HCT116 (cell line): ENCODE data around the gene SCN10A. TPM values are rescaled to one million over a fixed set of nuclear protein-coding genes. Genes with fewer than 3 reads are reported as not detected.

ENCODE experiments used
- ATAC-seq: fragments of 200-7000 bp; cut with Tn5 transposase; 2 replicates; pipeline ENCODE4 v1.9.1; 2020; ENCODE audit warnings: mild to moderate bottlenecking, moderate library complexity
- BruUV-seq: library from RNA; stranded (reverse); fragments of 400-500 nt; replicated peaks from 2 replicates; lab custom pipeline; 2021; lab: Mats Ljungman, UMichigan
- CTCF ChIA-PET: fragments of 300-600 bp; sonication (Branson Sonifier 250); formaldehyde crosslinking; loops from one replicate; lab custom pipeline; 2021; ENCODE audit warnings: antibody characterized with exemption; lab: Charles Lee
- POLR2A ChIA-PET: fragments of 300-600, 350-600 bp; sonication (Branson Sonifier 250); formaldehyde crosslinking; loops from one replicate; lab custom pipeline; 2021; ENCODE audit warnings: antibody characterized with exemption; lab: Charles Lee
- RAD21 ChIA-PET, 2 experiments: fragments of 300-600 bp; sonication (Branson Sonifier 250); formaldehyde crosslinking; loops; one replicate each; lab custom pipeline; 2023; ENCODE audit warnings: low total read pairs in 2 of 2; ENCODE audit not compliant: uncharacterized antibody in 2 of 2, unreplicated experiment in 2 of 2, low non-redundant PET in 1 of 2; lab: Charles Lee
- DNase-seq: peaks from one replicate; pipeline ENCODE4 v3.0.0-alpha.2; 2010; ENCODE audit warnings: low read depth, low spot score
- H2AFZ ChIP-seq: fragments of 200-600 bp; shearing (Covaris generic), sonication (generic); 2 replicates; pipeline ENCODE4 v1.6.1; 2017; ENCODE audit warnings: low read depth, mixed run types, mixed read lengths, antibody characterized with exemption, low read length; ENCODE audit not compliant: poor library complexity, severe bottlenecking
- H3K27ac ChIP-seq: 2 replicates; pipeline ENCODE4 v1.5.1; 2012; ENCODE audit warnings: low read depth, low read length
- H3K27me3 ChIP-seq: fragments of 200-600 bp; sonication (generic); 2 replicates; pipeline ENCODE4 v1.6.1; 2016; ENCODE audit warnings: mixed run types, low read length, mixed read lengths; ENCODE audit not compliant: insufficient read depth
- H3K36me3 ChIP-seq, 2 experiments: fragments of 200-500 bp in 1 of 2; fragments of 200-600 bp in 1 of 2; sonication (Bioruptor generic) in 1 of 2; sonication (generic) in 1 of 2; 2 replicates each; pipeline versions ENCODE4 v1.5.1 to v1.6.1; 2014 to 2016; ENCODE audit warnings: low read length in 2 of 2, inconsistent platforms in 1 of 2, mixed read lengths in 1 of 2, mixed run types in 1 of 2; ENCODE audit not compliant: insufficient read depth in 2 of 2, control insufficient read depth in 1 of 2
- H3K4me1 ChIP-seq, 2 experiments: fragments of 200-600 bp in 1 of 2; sonication (generic) in 1 of 2; 2 replicates each; pipeline versions ENCODE4 v1.5.1 to v1.6.1; 2012 to 2017; ENCODE audit warnings: low read length in 2 of 2, inconsistent platforms in 1 of 2, mild to moderate bottlenecking in 1 of 2, mixed read lengths in 1 of 2, mixed run types in 1 of 2, moderate library complexity in 1 of 2; ENCODE audit not compliant: insufficient read depth in 2 of 2, control insufficient read depth in 1 of 2
- H3K4me2 ChIP-seq: fragments of 200-600 bp; sonication (generic); 2 replicates; pipeline ENCODE4 v1.6.1; 2017; ENCODE audit warnings: mixed run types, low read length, mixed read lengths
- H3K4me3 ChIP-seq, 2 experiments: fragments of 200-600 bp in 1 of 2; sonication (generic) in 1 of 2; replicated peaks in 1 of 2; 2 replicates each; pipeline ENCODE4 v1.5.1; 2011 to 2016; ENCODE audit warnings: low read length in 2 of 2, control low read depth in 1 of 2, low read depth in 1 of 2, mild to moderate bottlenecking in 1 of 2, mixed read lengths in 1 of 2, mixed run types in 1 of 2
- H3K79me2 ChIP-seq: fragments of 200-600 bp; sonication (generic); 2 replicates; pipeline ENCODE4 v1.6.1; 2017; ENCODE audit warnings: mild to moderate bottlenecking, mixed run types, low read length, moderate library complexity, mixed read lengths; ENCODE audit not compliant: insufficient read depth
- H3K9ac ChIP-seq: fragments of 200-600 bp; sonication (generic); 2 replicates; pipeline ENCODE4 v1.6.1; 2016; ENCODE audit warnings: low read length, mixed read lengths
- H3K9me2 ChIP-seq: fragments of 200-600 bp; sonication (generic), shearing (Covaris generic); 2 replicates; pipeline ENCODE4 v1.6.1; 2017; ENCODE audit warnings: mixed run types, mild to moderate bottlenecking, moderate library complexity; ENCODE audit not compliant: insufficient read depth
- H3K9me3 ChIP-seq, 2 experiments: fragments of 200-500 bp in 1 of 2; fragments of 200-600 bp in 1 of 2; sonication (Bioruptor generic) in 1 of 2; sonication (generic) in 1 of 2; 2 replicates each; pipeline ENCODE4 v1.6.1; 2014 to 2017; ENCODE audit warnings: low read length in 2 of 2, mixed read lengths in 2 of 2, inconsistent platforms in 1 of 2, low read depth in 1 of 2, mild to moderate bottlenecking in 1 of 2, mixed run types in 1 of 2, moderate library complexity in 1 of 2; ENCODE audit not compliant: control insufficient read depth in 1 of 2, insufficient read depth in 1 of 2
- H4K20me1 ChIP-seq: fragments of 200-600 bp; sonication (generic), shearing (Covaris generic); 2 replicates; pipeline ENCODE4 v1.6.1; 2017; ENCODE audit warnings: mixed run types, mild to moderate bottlenecking, moderate library complexity; ENCODE audit not compliant: insufficient read depth
- EGR1 ChIP-seq: IDR thresholded peaks from 2 replicates; pipeline ENCODE4 v1.6.1; 2012; ENCODE audit warnings: low read depth
- FOSL1 ChIP-seq: IDR thresholded peaks from 2 replicates; pipeline ENCODE4 v1.6.1; 2012; ENCODE audit warnings: low read depth
- SIN3A ChIP-seq: IDR thresholded peaks from 2 replicates; pipeline ENCODE4 v1.6.1; 2012; ENCODE audit warnings: low read depth
- SP1 ChIP-seq: IDR thresholded peaks from 2 replicates; pipeline ENCODE4 v1.6.1; 2012; ENCODE audit warnings: low read depth
- intact Hi-C: fragments of 100-400 bp; cut with micrococcal nuclease; formaldehyde crosslinking; loops from 2 replicates; pipeline ENCODE4 v1.10.0; 2022
- total RNA-seq: library from RNA; stranded (reverse); gene quantifications from one replicate; pipeline ENCODE4 v1.2.1, GENCODE V29; 2021; ENCODE audit not compliant: unreplicated experiment
- TF ChIP-seq, protein P1 (sequence below): IDR thresholded peaks from 2 replicates; pipeline ENCODE4 v1.6.1; 2012
- TF ChIP-seq, protein P2 (sequence below): IDR thresholded peaks from 2 replicates; pipeline ENCODE4 v1.6.1; 2011; ENCODE audit warnings: mild to moderate bottlenecking, low read length, moderate library complexity; ENCODE audit not compliant: insufficient replicate concordance; ENCODE audit errors: extremely low read depth
- TF ChIP-seq, protein P3 (sequence below), 3 experiments: fragments of 200-600 bp in 1 of 3; sonication (generic) in 1 of 3; IDR thresholded peaks in 2 of 3; conservative IDR thresholded peaks in 1 of 3; 2 replicates each; pipeline ENCODE4 v1.5.1; 2012 to 2017; ENCODE audit warnings: low read depth in 2 of 3, low read length in 2 of 3, antibody characterized with exemption in 1 of 3, borderline replicate concordance in 1 of 3, control low read depth in 1 of 3, mild to moderate bottlenecking in 1 of 3, mixed read lengths in 1 of 3, mixed run types in 1 of 3, moderate library complexity in 1 of 3; ENCODE audit not compliant: insufficient read depth in 1 of 3

The SCN10A gene
- total RNA-seq, 1 experiment from 2014 or later, result not detected

DNA sequence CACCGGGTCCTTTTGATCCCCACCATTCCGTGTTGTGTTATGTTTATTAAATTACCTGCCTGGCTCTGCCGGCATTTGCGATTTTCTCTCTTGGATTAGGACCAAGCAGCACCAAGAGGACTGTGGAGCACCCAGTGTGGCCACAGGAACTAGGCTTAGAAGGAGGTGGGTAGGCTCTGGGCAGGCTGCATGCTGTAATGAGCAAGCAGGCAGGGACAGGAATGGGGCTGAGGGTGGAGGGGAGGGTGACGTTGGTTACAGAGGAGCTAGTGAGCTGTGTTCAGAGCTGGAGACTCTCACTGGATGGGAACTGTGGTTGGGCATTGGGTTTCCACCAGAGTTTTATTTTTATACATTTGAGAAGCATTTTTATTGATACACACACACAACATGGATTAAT, 158.6 kb downstream of the SCN10A start:
- DNase-seq (no peak), ATAC-seq (no peak)
- Histone ChIP-seq H3K4me1 (peaks cover 0 to 6% of the 10 kb centered on the region in 2 experiments; a peak in 1 of 4 replicates), H3K4me3 (no peak overlapping the region), H3K79me2 (no peaks in the 10 kb centered on the region), H3K27me3 (no peaks in the 10 kb centered on the region), H3K9ac (no peak overlapping the region), H3K9me3 (no peaks in the 10 kb centered on the region), H3K4me2 (no peak overlapping the region), H3K9me2 (no peaks in the 10 kb centered on the region), H3K27ac (no peak overlapping the region), H4K20me1 (no peaks in the 10 kb centered on the region), H3K36me3 (no peaks in the 10 kb centered on the region), H2AFZ (no peak overlapping the region)
- POLR2A ChIA-PET, result no interaction called here
- RAD21 ChIA-PET, result no interaction called here
- CTCF ChIA-PET, result interaction anchor here (3.4 kb wide), 1 partner anchor 136 kb away, joined by 53 read pairs; no protein-coding TSS in a partner anchor
- BruUV-seq, result no TSS peak
- intact Hi-C loops, result loop anchor here (10.0 kb wide), 1 partner anchor 803 kb away; no protein-coding TSS in a partner anchor
- no peak for TF ChIP-seq FOSL1
- TF ChIP-seq, protein P1, sequence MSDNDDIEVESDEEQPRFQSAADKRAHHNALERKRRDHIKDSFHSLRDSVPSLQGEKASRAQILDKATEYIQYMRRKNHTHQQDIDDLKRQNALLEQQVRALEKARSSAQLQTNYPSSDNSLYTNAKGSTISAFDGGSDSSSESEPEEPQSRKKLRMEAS, result no peak
- TF ChIP-seq SIN3A, result no peak
- TF ChIP-seq, protein P2, sequence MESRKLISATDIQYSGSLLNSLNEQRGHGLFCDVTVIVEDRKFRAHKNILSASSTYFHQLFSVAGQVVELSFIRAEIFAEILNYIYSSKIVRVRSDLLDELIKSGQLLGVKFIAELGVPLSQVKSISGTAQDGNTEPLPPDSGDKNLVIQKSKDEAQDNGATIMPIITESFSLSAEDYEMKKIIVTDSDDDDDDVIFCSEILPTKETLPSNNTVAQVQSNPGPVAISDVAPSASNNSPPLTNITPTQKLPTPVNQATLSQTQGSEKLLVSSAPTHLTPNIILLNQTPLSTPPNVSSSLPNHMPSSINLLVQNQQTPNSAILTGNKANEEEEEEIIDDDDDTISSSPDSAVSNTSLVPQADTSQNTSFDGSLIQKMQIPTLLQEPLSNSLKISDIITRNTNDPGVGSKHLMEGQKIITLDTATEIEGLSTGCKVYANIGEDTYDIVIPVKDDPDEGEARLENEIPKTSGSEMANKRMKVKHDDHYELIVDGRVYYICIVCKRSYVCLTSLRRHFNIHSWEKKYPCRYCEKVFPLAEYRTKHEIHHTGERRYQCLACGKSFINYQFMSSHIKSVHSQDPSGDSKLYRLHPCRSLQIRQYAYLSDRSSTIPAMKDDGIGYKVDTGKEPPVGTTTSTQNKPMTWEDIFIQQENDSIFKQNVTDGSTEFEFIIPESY, result no peak
- no peak for TF ChIP-seq EGR1
- TF ChIP-seq, protein P3, sequence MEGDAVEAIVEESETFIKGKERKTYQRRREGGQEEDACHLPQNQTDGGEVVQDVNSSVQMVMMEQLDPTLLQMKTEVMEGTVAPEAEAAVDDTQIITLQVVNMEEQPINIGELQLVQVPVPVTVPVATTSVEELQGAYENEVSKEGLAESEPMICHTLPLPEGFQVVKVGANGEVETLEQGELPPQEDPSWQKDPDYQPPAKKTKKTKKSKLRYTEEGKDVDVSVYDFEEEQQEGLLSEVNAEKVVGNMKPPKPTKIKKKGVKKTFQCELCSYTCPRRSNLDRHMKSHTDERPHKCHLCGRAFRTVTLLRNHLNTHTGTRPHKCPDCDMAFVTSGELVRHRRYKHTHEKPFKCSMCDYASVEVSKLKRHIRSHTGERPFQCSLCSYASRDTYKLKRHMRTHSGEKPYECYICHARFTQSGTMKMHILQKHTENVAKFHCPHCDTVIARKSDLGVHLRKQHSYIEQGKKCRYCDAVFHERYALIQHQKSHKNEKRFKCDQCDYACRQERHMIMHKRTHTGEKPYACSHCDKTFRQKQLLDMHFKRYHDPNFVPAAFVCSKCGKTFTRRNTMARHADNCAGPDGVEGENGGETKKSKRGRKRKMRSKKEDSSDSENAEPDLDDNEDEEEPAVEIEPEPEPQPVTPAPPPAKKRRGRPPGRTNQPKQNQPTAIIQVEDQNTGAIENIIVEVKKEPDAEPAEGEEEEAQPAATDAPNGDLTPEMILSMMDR (IDR thresholded peaks at IDR 0.05 in 2 of 3, conservative IDR thresholded peaks at IDR 0.05 in 1 of 3; ENCODE audit: borderline replicate concordance in 1 of 3, insufficient read depth in 1 of 3, low read depth in 2 of 3, low read length in 2 of 3), result no peak
- TF ChIP-seq SP1, result no peak
